ENCODE data around the gene PRKAR2B. TPM values are rescaled to one million over a fixed set of nuclear protein-coding genes. Genes with fewer than 3 reads are reported as not detected.

PRKAR2B gene
- total RNA-seq, 2 donors from 2014 or later = 12.4 to 65.7 TPM

DNA sequence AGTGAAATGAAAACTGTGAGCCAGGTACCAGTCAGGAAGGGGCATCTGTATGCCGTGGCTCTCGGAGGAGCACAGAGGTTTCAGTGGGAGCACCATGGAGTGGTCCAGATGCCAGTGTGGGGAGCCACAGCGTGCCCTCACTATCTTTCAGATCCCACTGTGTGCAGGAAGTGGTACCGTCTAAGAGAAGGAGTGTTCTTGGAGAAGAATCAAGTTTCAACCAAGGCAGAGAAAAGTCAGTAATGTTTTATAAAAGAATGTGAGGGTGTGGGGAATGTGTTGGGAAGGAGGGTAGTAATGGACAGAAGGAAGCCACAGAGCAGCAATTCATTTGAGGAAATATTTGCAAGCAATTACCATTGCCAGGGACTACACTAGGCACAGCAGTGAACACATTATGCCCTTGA is 35.6 kb downstream of the PRKAR2B start:
- intact Hi-C loops (cut with DNase I) = no loop called here
- DNase-seq (ENCODE audit: low spot score) = no peak
- Histone ChIP-seq H3K9me3 (no peaks in the 10 kb centered on the region), H3K4me1 (replicated peaks) (no peaks in the 10 kb centered on the region), H3K27ac (no peak overlapping the region), H3K4me3 (no peak overlapping the region), H3K36me3 (no peaks in the 10 kb centered on the region), H3K27me3 (replicated peaks; ENCODE audit: insufficient read depth) (no peaks in the 10 kb centered on the region)
- 80% methylated on average over 4 of the region's 4 CpGs for WGBS
- TF ChIP-seq, protein P1, sequence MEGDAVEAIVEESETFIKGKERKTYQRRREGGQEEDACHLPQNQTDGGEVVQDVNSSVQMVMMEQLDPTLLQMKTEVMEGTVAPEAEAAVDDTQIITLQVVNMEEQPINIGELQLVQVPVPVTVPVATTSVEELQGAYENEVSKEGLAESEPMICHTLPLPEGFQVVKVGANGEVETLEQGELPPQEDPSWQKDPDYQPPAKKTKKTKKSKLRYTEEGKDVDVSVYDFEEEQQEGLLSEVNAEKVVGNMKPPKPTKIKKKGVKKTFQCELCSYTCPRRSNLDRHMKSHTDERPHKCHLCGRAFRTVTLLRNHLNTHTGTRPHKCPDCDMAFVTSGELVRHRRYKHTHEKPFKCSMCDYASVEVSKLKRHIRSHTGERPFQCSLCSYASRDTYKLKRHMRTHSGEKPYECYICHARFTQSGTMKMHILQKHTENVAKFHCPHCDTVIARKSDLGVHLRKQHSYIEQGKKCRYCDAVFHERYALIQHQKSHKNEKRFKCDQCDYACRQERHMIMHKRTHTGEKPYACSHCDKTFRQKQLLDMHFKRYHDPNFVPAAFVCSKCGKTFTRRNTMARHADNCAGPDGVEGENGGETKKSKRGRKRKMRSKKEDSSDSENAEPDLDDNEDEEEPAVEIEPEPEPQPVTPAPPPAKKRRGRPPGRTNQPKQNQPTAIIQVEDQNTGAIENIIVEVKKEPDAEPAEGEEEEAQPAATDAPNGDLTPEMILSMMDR (IDR thresholded peaks at IDR 0.05) = no peak
- no peak for TF ChIP-seq POLR2A (IDR thresholded peaks at IDR 0.05)
- no peak for TF ChIP-seq POLR2AphosphoS5 (IDR thresholded peaks at IDR 0.05)

DNA sequence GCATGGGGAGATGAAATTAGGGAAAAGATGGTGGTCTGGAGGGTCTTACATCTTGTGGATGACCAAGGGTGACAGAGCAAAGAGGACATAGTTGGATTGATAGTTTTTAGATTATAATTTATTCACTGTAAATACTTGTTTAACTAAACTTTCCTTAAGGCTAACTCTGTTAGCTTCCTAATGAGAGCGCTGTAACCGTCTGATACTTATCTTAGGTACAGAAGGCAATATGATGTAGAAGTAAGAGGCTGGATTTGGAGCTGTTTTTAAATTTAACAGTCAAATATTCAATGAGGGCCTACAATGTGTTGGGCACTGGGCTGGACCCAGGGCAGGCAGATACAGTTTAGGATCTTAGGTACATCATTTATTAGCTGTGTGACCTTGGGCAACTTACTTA is 36.0 kb downstream of the PRKAR2B start:
- no peaks in the 10 kb centered on the region for H3K9me3 ChIP-seq
- H3K27me3 ChIP-seq (replicated peaks; ENCODE audit: insufficient read depth) = no peaks in the 10 kb centered on the region
- TF ChIP-seq POLR2AphosphoS5 (IDR thresholded peaks at IDR 0.05) = no peak
- TF ChIP-seq, protein P1 (IDR thresholded peaks at IDR 0.05) = no peak
- TF ChIP-seq POLR2A (IDR thresholded peaks at IDR 0.05) = no peak
- intact Hi-C loops (cut with DNase I) = no loop called here
- no peak for DNase-seq (ENCODE audit: low spot score)
- no peak overlapping the region for H3K4me3 ChIP-seq
- H3K36me3 ChIP-seq = no peaks in the 10 kb centered on the region
- 92% methylated on average over 2 of the region's 2 CpGs for WGBS
- no peak overlapping the region for H3K27ac ChIP-seq
- H3K4me1 ChIP-seq (replicated peaks) = no peaks in the 10 kb centered on the region

DNA sequence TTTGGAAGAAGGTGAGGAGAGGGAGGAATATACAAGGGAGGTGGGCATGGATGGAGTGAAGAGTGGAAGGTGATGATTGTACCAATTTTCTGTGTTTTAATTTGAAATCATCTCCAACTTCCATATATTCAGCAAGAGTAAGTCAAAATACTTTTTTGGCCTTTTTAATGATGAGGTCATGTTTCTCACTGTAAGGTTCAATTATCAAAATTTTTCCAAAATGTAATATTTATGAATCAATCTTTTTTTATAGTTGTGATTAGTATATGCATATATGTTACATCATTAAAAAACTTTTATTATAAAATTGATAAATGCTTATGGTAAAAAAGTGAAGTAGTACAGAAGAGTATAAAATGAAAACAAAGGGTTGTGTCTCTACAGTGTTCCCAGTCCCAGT is 40.7 kb downstream of the PRKAR2B start:
- intact Hi-C loops (cut with DNase I) = loop anchor here (5.0 kb wide), 1 partner anchor 108 kb away; no protein-coding TSS in a partner anchor
- H3K27me3 ChIP-seq (replicated peaks; ENCODE audit: insufficient read depth) = no peaks in the 10 kb centered on the region
- no peak overlapping the region for H3K27ac ChIP-seq
- H3K36me3 ChIP-seq = no peaks in the 10 kb centered on the region
- H3K4me1 ChIP-seq (replicated peaks) = no peaks in the 10 kb centered on the region
- H3K4me3 ChIP-seq = no peak overlapping the region
- TF ChIP-seq POLR2AphosphoS5 (IDR thresholded peaks at IDR 0.05) (no peak), POLR2A (IDR thresholded peaks at IDR 0.05) (no peak)
- TF ChIP-seq, protein P1 (IDR thresholded peaks at IDR 0.05) = no peak
- DNase-seq (ENCODE audit: low spot score) = no peak
- H3K9me3 ChIP-seq = no peaks in the 10 kb centered on the region

DNA sequence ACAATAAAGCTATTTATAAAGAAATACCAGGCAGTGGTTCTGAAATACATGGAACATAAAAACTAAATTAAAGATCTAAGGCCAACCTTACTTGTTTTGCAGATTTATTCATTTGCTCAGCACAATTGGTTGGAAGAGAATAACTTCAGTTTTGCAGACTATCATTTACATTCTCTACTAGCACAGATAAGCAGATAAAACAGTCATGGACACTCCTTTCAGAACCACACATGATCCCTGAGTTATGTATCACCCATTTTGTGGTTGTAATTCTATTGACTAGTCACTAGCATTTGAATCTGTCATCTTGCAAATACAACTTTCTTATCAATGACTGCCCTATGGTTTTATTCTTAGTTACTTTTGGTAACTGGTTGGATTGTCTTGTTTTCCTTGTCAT is 45.1 kb downstream of the PRKAR2B start:
- Histone ChIP-seq H3K27me3 (replicated peaks; ENCODE audit: insufficient read depth) (no peaks in the 10 kb centered on the region), H3K4me1 (replicated peaks) (no peaks in the 10 kb centered on the region), H3K4me3 (no peak overlapping the region), H3K9me3 (no peaks in the 10 kb centered on the region), H3K27ac (no peak overlapping the region), H3K36me3 (no peaks in the 10 kb centered on the region)
- TF ChIP-seq POLR2A (IDR thresholded peaks at IDR 0.05) = no peak
- TF ChIP-seq POLR2AphosphoS5 (IDR thresholded peaks at IDR 0.05) = no peak
- TF ChIP-seq, protein P1 (IDR thresholded peaks at IDR 0.05) = no peak
- intact Hi-C loops (cut with DNase I) = loop anchor here (5.0 kb wide), 1 partner anchor 112 kb away; no protein-coding TSS in a partner anchor
- DNase-seq (ENCODE audit: low spot score) = no peak

DNA sequence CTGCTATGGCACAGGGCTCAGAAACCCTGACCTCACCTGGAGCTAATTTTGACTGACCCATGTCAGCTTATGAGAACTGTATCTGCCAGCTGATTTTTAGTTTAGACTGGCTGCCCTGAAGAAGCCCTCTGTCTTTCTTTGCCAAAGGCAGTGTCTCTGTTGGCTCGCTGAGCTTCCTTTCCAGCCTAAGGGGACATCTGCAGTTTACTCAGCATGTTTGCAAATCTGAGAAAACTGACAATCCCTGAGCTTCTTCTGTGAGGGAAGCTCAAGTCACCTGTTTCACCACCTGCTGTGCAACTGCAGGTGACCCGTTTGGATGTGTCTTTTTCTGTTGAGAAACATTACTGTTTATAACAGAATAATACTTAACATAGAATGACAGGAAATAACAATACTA is 46.0 kb downstream of the PRKAR2B start:
- intact Hi-C loops (cut with DNase I) = no loop called here
- DNase-seq (ENCODE audit: low spot score) = no peak
- Histone ChIP-seq H3K9me3 (no peaks in the 10 kb centered on the region), H3K27me3 (replicated peaks; ENCODE audit: insufficient read depth) (no peaks in the 10 kb centered on the region), H3K4me3 (no peak overlapping the region), H3K4me1 (replicated peaks) (no peaks in the 10 kb centered on the region), H3K27ac (no peak overlapping the region), H3K36me3 (no peaks in the 10 kb centered on the region)
- TF ChIP-seq, protein P1 (IDR thresholded peaks at IDR 0.05) = no peak
- TF ChIP-seq POLR2A (IDR thresholded peaks at IDR 0.05) (no peak), POLR2AphosphoS5 (IDR thresholded peaks at IDR 0.05) (no peak)
- 25% methylated on average over 2 of the region's 2 CpGs for WGBS

Data from prostate gland (tissue), 2 donors.